Stimulated activated CD4-positive, alpha-beta T cell treated with anti-CD3 and anti-CD28 coated beads, Interleukin-1b, Interleukin-23, amount 100 ng/mL, for 24 hours (primary cell): Measurements from ENCODE around the gene AP1G1.
"Not testable (repeated sequence)": the region's sequence is repeated elsewhere in the genome, so short reads cannot be mapped to it uniquely, and the experiment has no call there.

ENCODE experiments used
- DNase-seq, 4 experiments: peaks; one replicate each; pipeline ENCODE4 v3.0.0-alpha.2; 2020; ENCODE audit warnings: low read depth in 4 of 4, low spot score in 1 of 4

The AP1G1 gene

DNA sequence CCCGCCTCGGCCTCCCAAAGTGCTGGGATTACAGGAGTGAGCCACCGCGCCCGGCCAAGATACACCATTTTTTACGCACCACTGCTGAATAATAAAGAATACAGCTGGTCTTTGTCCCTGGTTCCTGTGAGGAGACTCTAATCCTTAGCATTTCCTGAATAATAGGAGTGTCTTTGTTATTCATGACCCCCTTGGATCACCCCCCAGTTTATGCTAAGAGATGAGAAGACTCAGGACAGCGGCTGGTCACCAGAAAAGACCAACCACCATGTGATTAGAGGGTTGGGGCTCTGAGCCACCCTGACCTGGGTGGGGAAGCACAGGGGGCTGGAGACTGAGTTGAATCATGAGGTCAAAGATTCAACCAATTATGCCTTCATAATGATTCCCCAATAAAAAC, 101.4 kb downstream of the AP1G1 start:
- DNase-seq = no peak

DNA sequence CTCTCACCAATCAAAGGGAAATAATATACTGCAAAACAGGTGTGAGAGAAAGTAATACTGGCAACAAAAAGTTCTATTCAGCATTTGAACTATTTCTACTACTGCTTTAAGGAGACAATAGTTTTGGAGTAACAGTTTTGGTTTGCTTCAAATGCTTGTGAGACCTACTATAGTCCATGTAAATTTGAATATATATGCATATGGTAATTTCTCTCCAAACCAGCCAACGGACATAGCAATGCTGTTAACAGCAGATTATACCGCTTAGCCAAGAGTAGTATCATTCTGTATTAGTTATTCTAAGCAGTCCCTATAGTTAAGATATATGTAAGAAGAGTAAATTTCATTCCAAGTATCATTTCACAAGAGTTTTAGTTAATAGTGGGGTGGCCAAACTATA, 102.6 kb downstream of the AP1G1 start:
- DNase-seq = no peak

DNA sequence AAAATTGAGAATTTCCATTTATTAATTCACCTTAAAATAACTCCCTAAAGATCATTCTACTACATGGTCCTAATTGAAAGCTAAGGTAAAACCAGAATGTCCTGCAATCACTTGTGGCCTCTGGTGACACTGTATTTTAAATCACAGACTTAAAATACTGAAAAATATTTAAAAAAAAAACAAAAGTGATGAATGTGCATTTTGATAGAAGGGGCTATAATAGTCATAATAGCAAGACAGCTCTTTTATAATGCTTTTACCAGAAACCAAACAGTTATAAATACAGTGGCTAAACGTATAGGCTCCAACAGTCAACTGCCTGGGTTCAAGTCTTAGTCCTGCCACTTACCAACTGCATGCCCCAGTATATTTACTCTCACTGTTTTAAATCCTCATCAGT, 105.3 kb downstream of the AP1G1 start:
- no peak for DNase-seq

DNA sequence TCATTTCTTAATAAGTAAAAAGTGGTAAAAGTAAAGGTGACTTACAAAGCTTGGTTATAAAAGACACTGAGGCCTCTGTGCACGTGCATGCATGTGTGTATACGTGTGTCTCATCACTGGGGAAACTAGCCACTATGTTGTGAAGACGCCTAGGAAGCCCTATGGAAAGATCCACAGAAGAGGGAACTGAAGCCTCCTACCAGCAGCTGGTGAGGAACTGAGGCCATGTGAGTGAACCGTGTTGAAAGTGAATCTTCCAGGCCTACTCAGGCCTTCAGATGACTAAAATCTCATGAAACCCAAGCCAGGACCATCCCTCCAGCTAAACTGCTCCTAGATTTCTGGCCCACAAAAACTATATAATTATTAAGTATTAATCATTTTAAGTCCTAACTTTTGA, 107.8 kb downstream of the AP1G1 start:
- DNase-seq = no peak

DNA sequence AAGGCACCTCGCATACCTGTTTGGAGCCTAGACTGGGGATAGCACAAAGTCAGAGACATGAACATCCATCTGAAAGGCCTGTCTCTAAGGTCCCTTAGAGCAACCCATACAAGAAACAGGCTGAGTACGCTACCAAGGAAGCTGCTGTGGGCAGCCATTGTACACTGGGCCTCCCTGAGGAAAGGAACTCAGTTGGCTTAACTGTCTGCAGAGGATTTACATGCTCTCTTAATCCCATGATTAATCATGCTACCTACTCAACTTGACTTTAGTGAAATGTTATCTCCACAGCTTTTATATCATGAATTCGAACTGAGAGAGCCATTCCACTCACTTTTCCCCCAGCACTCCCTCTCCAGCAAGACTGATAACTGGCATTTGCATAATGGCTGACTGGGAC, 110.1 kb downstream of the AP1G1 start:
- DNase-seq = no peak

DNA sequence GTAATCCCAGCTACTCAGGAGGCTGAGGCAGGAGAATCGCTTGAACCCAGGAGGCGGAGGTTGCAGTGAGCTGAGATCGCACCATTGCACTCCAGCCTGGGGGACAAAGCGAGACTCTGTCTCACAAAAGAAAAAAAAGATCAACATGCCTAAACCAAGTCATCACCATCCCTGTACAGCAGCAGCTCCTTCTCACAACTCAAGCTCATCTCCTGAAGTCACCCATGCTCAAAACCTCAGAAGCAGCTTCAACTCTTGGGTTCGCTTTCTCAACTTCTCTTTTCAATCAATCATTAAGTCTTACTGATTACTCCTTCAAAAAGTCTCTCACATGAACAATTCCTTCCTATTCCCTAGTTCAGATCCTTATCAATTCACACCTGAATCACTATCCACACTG, 115.5 kb downstream of the AP1G1 start:
- DNase-seq = no peak

DNA sequence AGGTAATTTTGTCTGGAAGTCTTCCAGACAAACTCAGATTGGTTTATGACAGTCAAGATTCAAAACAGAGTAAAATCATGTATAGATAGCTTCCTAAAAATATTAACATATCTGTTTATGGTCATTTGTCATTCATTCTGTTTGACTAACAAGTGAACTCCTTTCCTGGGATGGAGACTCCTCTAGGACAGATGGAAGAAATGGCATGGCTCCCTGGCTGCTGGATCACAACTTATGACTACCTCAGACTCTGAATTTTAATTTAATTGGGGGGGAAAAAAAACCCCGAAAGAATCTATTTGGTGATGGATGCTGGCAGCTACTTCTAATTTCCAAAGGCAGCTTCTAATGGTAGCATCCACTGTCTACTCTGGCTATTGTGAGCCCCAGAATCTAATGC, 118.7 kb downstream of the AP1G1 start:
- no peak for DNase-seq

DNA sequence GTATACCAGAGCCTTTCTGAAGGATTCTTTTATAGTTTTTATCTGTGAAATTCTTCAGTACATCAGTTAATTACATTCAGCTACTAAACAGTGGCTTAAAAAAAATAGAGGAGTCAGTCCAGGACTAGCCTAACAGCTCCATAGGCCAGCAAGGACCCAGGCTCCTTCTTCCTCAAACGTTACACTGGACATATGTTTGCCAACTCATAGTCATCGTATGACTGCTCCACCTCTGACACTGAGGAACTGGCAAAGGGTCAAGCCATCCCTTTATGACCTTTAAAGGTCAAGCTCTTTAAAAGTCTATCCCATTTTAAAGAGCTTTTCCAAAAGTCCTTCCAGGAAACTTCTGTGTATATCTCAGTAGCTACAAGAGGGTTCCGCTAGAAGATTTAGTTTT, 120.8 kb downstream of the AP1G1 start:
- no peak for DNase-seq

DNA sequence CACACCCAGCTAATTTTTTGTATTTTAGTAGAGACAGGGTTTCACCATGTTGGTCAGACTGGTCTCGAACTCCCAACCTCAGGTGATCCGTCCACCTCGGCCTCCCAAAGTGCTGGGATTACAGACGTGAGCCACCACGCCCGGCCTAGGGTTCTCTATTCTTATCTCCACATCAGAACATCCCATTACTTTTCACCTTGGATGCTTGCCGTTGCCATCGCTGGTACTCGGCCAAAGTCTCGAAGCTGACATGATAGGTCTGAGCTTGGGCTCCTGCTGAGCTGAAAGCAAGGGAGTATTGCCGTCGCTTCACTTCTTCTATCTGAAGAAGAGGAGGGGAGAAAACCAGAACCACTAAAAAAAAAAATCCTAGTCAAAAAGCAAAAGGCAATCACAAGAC, 124.4 kb downstream of the AP1G1 start:
- DNase-seq = not testable (repeated sequence)

DNA sequence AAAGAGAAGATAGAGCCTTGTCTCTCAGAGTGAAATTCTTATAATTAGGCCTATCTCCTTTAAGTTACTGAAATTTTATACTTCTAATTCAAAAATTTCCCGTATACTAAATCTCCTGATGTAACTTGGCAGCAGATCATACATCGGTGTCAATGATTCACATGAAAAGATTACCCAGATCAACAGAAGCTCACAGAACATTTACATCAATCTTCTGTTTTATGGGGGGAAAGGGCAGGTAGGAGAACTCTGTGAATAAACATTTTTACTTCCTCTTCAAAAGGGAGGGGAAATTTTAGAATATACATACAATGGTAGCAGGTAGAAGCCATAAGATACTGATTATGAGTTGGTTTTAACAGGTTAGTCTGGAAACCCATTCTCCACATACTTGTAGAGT, 127.3 kb downstream of the AP1G1 start:
- DNase-seq = no peak
